ES-I3 (cell line): Measurements from ENCODE around the gene ANAPC15.

Source experiments
- H3K36me3 ChIP-seq: 2 replicates; pipeline ENCODE4 v1.6.1; 2013; ENCODE audit warnings: mild to moderate bottlenecking, low read length, control low read depth, moderate library complexity; ENCODE audit not compliant: insufficient read depth
- H3K4me1 ChIP-seq: 2 replicates; pipeline ENCODE4 v1.6.1; 2013; ENCODE audit warnings: mild to moderate bottlenecking, control low read depth, low read length; ENCODE audit not compliant: insufficient read depth
- H3K9ac ChIP-seq: 2 replicates; pipeline ENCODE4 v1.6.1; 2013; ENCODE audit warnings: low read depth, mild to moderate bottlenecking, low read length, moderate library complexity
- H3K9me3 ChIP-seq: 2 replicates; pipeline ENCODE4 v1.6.1; 2013; ENCODE audit warnings: mild to moderate bottlenecking, low read length, moderate library complexity; ENCODE audit not compliant: control insufficient read depth, insufficient read depth

The ANAPC15 gene

GRCh38 chr11:72069200-72069599 lies 43.3 kb downstream of the ANAPC15 start:
- Histone ChIP-seq H3K36me3 (peaks cover 3% of the 10 kb centered on the region; the same call in 1 of the 2 replicates), H3K9me3 (no peaks in the 10 kb centered on the region), H3K9ac (no peak overlapping the region), H3K4me1 (peaks cover 27% of the 10 kb centered on the region)

GRCh38 chr11:72067676-72068075 lies 44.8 kb downstream of the ANAPC15 start:
- H3K4me1 ChIP-seq = peaks cover 27% of the 10 kb centered on the region
- peaks cover 3% of the 10 kb centered on the region; the same call in 1 of the 2 replicates for H3K36me3 ChIP-seq
- no peak overlapping the region for H3K9ac ChIP-seq
- no peaks in the 10 kb centered on the region for H3K9me3 ChIP-seq

GRCh38 chr11:72067266-72067665 lies 45.2 kb downstream of the ANAPC15 start:
- peaks cover 25% of the 10 kb centered on the region for H3K4me1 ChIP-seq
- H3K9ac ChIP-seq = no peak overlapping the region
- H3K36me3 ChIP-seq = peaks cover 3% of the 10 kb centered on the region; the same call in 1 of the 2 replicates
- H3K9me3 ChIP-seq = no peaks in the 10 kb centered on the region

- no peak overlapping the region for H3K9ac ChIP-seq
- H3K9me3 ChIP-seq = no peaks in the 10 kb centered on the region
- peaks cover 20% of the 10 kb centered on the region for H3K4me1 ChIP-seq
- H3K36me3 ChIP-seq = peaks cover 3% of the 10 kb centered on the region; the same call in 1 of the 2 replicates
Measured at GRCh38 chr11:72066855-72067254, 45.6 kb downstream of the ANAPC15 start.

- Histone ChIP-seq H3K9ac (no peak overlapping the region), H3K36me3 (no peaks in the 10 kb centered on the region), H3K4me1 (peaks cover 4% of the 10 kb centered on the region; the same call in 1 of the 2 replicates), H3K9me3 (no peaks in the 10 kb centered on the region)
Measured at GRCh38 chr11:72061739-72062396, 50.6 kb downstream of the ANAPC15 start.
